Ovary (tissue), 3 donors: ENCODE results near the gene AGXT.

Experiments used
- EP300 ChIP-seq: sonication (generic); formaldehyde crosslinking; IDR thresholded peaks from one replicate; pipeline ENCODE4 v1.6.1; 2017; ENCODE audit warnings: antibody characterized with exemption
- POLR2A ChIP-seq: fragments of 450-650 bp; IDR thresholded peaks from one replicate; pipeline ENCODE4 v1.6.1; 2017; ENCODE audit warnings: antibody characterized with exemption, mild to moderate bottlenecking, moderate library complexity
- TF ChIP-seq, protein P1 (sequence below), 3 donors: fragments of 450-650 bp in 2 of 3; fragments of 200-600 bp in 1 of 3; IDR thresholded peaks; one replicate each; pipeline versions ENCODE4 v1.5.1 to v1.8.0; 2016 to 2022; ENCODE audit warnings: antibody characterized with exemption in 3 of 3, mild to moderate bottlenecking in 1 of 3
- donor health status: DM: no; HTN: no; CAD: no.

- TF ChIP-seq POLR2A, result no peak
- TF ChIP-seq, protein P1, sequence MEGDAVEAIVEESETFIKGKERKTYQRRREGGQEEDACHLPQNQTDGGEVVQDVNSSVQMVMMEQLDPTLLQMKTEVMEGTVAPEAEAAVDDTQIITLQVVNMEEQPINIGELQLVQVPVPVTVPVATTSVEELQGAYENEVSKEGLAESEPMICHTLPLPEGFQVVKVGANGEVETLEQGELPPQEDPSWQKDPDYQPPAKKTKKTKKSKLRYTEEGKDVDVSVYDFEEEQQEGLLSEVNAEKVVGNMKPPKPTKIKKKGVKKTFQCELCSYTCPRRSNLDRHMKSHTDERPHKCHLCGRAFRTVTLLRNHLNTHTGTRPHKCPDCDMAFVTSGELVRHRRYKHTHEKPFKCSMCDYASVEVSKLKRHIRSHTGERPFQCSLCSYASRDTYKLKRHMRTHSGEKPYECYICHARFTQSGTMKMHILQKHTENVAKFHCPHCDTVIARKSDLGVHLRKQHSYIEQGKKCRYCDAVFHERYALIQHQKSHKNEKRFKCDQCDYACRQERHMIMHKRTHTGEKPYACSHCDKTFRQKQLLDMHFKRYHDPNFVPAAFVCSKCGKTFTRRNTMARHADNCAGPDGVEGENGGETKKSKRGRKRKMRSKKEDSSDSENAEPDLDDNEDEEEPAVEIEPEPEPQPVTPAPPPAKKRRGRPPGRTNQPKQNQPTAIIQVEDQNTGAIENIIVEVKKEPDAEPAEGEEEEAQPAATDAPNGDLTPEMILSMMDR (IDR thresholded peaks at IDR 0.05), result no peak
- TF ChIP-seq EP300, result no peak
Observed at GRCh38 chr2:240879105-240879504, 10.5 kb downstream of the AGXT start.
